Glutamatergic neuron (in vitro differentiated cells): ENCODE data around the gene CREBZF. TPM values are rescaled to one million over a fixed set of nuclear protein-coding genes. Genes with fewer than 3 reads are reported as not detected.

Experiments
- DNase-seq: peaks from one replicate; pipeline ENCODE4 v3.0.0; 2022
- H3K27ac Mint-ChIP-seq: one replicate; pipeline ENCODE4 v1.8.0; 2020; ENCODE audit warnings: mild to moderate bottlenecking, mixed read lengths, inconsistent platforms; ENCODE audit not compliant: unreplicated experiment
- H3K27me3 Mint-ChIP-seq: one replicate; pipeline ENCODE4 v1.8.0; 2020; ENCODE audit warnings: mild to moderate bottlenecking, moderate library complexity, mixed read lengths, inconsistent platforms; ENCODE audit not compliant: unreplicated experiment
- H3K36me3 Mint-ChIP-seq: one replicate; pipeline ENCODE4 v1.8.0; 2020; ENCODE audit warnings: mild to moderate bottlenecking, mixed read lengths, inconsistent platforms; ENCODE audit not compliant: unreplicated experiment
- H3K4me1 Mint-ChIP-seq: one replicate; pipeline ENCODE4 v1.8.0; 2020; ENCODE audit warnings: mild to moderate bottlenecking, low read depth, mixed read lengths, inconsistent platforms; ENCODE audit not compliant: unreplicated experiment
- H3K4me3 Mint-ChIP-seq: one replicate; pipeline ENCODE4 v1.8.0; 2020; ENCODE audit warnings: mild to moderate bottlenecking, mixed read lengths, inconsistent platforms; ENCODE audit not compliant: unreplicated experiment
- H3K9me3 Mint-ChIP-seq: one replicate; pipeline ENCODE4 v1.8.0; 2020; ENCODE audit warnings: mild to moderate bottlenecking, moderate library complexity, mixed read lengths, inconsistent platforms; ENCODE audit not compliant: unreplicated experiment
- total RNA-seq: library from RNA; stranded (reverse); fragmentation: NEBNext Ultra II Directional; extraction: Animal tissue kit (Norgen Biotek cat#: 25700); gene quantifications from one replicate; pipeline ENCODE4 v1.2.1, GENCODE V29; 2021; ENCODE audit not compliant: unreplicated experiment
- TF ChIP-seq, protein P1 (sequence below): fragments of 200-600 bp; sonication (generic); IDR thresholded peaks from one replicate; pipeline ENCODE4 v1.5.0; 2021; ENCODE audit not compliant: partially characterized antibody, unreplicated experiment

The CREBZF gene
- total RNA-seq, 1 donor from 2014 or later: 44.0 TPM

- TF ChIP-seq, protein P1, sequence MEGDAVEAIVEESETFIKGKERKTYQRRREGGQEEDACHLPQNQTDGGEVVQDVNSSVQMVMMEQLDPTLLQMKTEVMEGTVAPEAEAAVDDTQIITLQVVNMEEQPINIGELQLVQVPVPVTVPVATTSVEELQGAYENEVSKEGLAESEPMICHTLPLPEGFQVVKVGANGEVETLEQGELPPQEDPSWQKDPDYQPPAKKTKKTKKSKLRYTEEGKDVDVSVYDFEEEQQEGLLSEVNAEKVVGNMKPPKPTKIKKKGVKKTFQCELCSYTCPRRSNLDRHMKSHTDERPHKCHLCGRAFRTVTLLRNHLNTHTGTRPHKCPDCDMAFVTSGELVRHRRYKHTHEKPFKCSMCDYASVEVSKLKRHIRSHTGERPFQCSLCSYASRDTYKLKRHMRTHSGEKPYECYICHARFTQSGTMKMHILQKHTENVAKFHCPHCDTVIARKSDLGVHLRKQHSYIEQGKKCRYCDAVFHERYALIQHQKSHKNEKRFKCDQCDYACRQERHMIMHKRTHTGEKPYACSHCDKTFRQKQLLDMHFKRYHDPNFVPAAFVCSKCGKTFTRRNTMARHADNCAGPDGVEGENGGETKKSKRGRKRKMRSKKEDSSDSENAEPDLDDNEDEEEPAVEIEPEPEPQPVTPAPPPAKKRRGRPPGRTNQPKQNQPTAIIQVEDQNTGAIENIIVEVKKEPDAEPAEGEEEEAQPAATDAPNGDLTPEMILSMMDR: no peak
- Mint-ChIP-seq H3K27ac (no peak overlapping the region), H3K27me3 (peaks cover 3% of the 10 kb centered on the region), H3K4me1 (no peaks in the 10 kb centered on the region), H3K9me3 (no peaks in the 10 kb centered on the region), H3K36me3 (no peaks in the 10 kb centered on the region), H3K4me3 (no peak overlapping the region)
- DNase-seq: no peak
Measured at GRCh38 chr11:85651118-85651517, 13.8 kb downstream of the CREBZF start.

- peak; percentile 91 for DNase-seq
- no peaks in the 10 kb centered on the region for H3K9me3 Mint-ChIP-seq
- peak within 1 kb of the TSS; percentile 94 for H3K27ac Mint-ChIP-seq
- TF ChIP-seq, protein P1: no peak
- H3K4me1 Mint-ChIP-seq: no peaks in the 10 kb centered on the region
- peak within 1 kb of the TSS; percentile 100 for H3K4me3 Mint-ChIP-seq
- peaks cover 3% of the 10 kb centered on the region for H3K27me3 Mint-ChIP-seq
- no peaks in the 10 kb centered on the region for H3K36me3 Mint-ChIP-seq
Measured at GRCh38 chr11:85647604-85648299, 17.2 kb downstream of the CREBZF start, which contains the start of gene TMEM126A. Gene TMEM126A (plus strand): TSS chr11:85647967. CDS start chr11:85650256, 2,289 bp downstream.

GRCh38 chr11:85647078-85647477 lies 17.9 kb downstream of the CREBZF start:
- Mint-ChIP-seq H3K27ac (peak overlapping the region; percentile 94), H3K36me3 (no peaks in the 10 kb centered on the region), H3K9me3 (no peaks in the 10 kb centered on the region), H3K27me3 (peaks cover 3% of the 10 kb centered on the region), H3K4me3 (peak overlapping the region; percentile 100), H3K4me1 (no peaks in the 10 kb centered on the region)
- no peak for DNase-seq
- TF ChIP-seq, protein P1: no peak

- no peak overlapping the region for H3K4me3 Mint-ChIP-seq
- no peak overlapping the region for H3K27ac Mint-ChIP-seq
- H3K36me3 Mint-ChIP-seq: no peaks in the 10 kb centered on the region
- H3K4me1 Mint-ChIP-seq: no peaks in the 10 kb centered on the region
- DNase-seq: no peak
- no peaks in the 10 kb centered on the region for H3K27me3 Mint-ChIP-seq
- TF ChIP-seq, protein P1: no peak
- H3K9me3 Mint-ChIP-seq: no peaks in the 10 kb centered on the region
Measured at GRCh38 chr11:85643191-85643614, 21.7 kb downstream of the CREBZF start.

- no peaks in the 10 kb centered on the region for H3K36me3 Mint-ChIP-seq
- DNase-seq: no peak
- TF ChIP-seq, protein P1: no peak
- H3K27me3 Mint-ChIP-seq: no peaks in the 10 kb centered on the region
- no peak overlapping the region for H3K27ac Mint-ChIP-seq
- no peaks in the 10 kb centered on the region for H3K4me1 Mint-ChIP-seq
- H3K4me3 Mint-ChIP-seq: no peak overlapping the region
- no peaks in the 10 kb centered on the region for H3K9me3 Mint-ChIP-seq
Measured at GRCh38 chr11:85634747-85635146, 30.2 kb downstream of the CREBZF start.
